Psoas muscle (tissue), 8 donors: Measurements from ENCODE around the gene CRAT. TPM values are rescaled to one million over a fixed set of nuclear protein-coding genes. Genes with fewer than 3 reads are reported as not detected.

Source experiments
- ATAC-seq, 4 donors: fragments of 200-7000 bp; cut with Tn5 transposase; one replicate each; pipeline ENCODE4 v1.9.1; 2020; ENCODE audit warnings: moderate library complexity in 3 of 4, mild to moderate bottlenecking in 2 of 4
- DNase-seq, 2 donors: peaks; one replicate each; pipeline ENCODE4 v3.0.0-alpha.2; 2020
- H3K27ac ChIP-seq: fragments of 200-600 bp; one replicate; pipeline ENCODE4 v1.8.0; 2022
- H3K27me3 ChIP-seq, 3 donors: fragments of 200-600 bp in 1 of 3; one replicate each; pipeline versions ENCODE4 v1.6.1 to v1.8.0; 2013 to 2022; ENCODE audit warnings: low read length in 2 of 3, mild to moderate bottlenecking in 2 of 3, moderate library complexity in 1 of 3; ENCODE audit not compliant: insufficient read depth in 3 of 3
- H3K36me3 ChIP-seq, 2 donors: fragments of 200-600 bp in 1 of 2; one replicate each; pipeline versions ENCODE4 v1.6.1 to v1.8.0; 2013 to 2022; ENCODE audit warnings: low read depth in 1 of 2, mild to moderate bottlenecking in 1 of 2, moderate library complexity in 1 of 2; ENCODE audit not compliant: insufficient read depth in 1 of 2
- H3K4me1 ChIP-seq: fragments of 200-600 bp; one replicate; pipeline ENCODE4 v1.8.0; 2022
- H3K4me3 ChIP-seq: fragments of 200-600 bp; one replicate; pipeline ENCODE4 v1.8.0; 2022; ENCODE audit warnings: mild to moderate bottlenecking
- H3K9me3 ChIP-seq: fragments of 200-600 bp; one replicate; pipeline ENCODE4 v1.8.0; 2022
- WGBS, 3 donors: extraction: QIAGEN DNeasy Blood & Tissue Kit; methylation state at CpG; one replicate each; pipeline versions ENCODE4 v1.1.6 to v1.1.7; 2013; 5-methylcytosine and 5-hydroxymethylcytosine counted together
- intact Hi-C, 2 donors: fragments of 100-400 bp; cut with DNase I; formaldehyde crosslinking; loops; one replicate each; pipeline versions ENCODE4 v1.11.0 to v1.14.2; 2022
- polyA plus RNA-seq, 3 donors: library from polyadenylated mRNA; stranded (reverse); fragments of 200-250 nt; gene quantifications; one replicate each; pipeline ENCODE4 v1.2.3, GENCODE V29; 2013
- total RNA-seq, 4 donors: library from RNA; stranded (reverse); fragmentation: NEBNext Ultra II Directional in 2 of 4; extraction: Animal tissue kit (Norgen Biotek cat#: 25700) in 2 of 4; gene quantifications; one replicate each; pipeline versions ENCODE4 v1.2.1 to v1.2.4, GENCODE V29; 2021 to 2023
- TF ChIP-seq, protein P1 (sequence below): fragments of 200-600 bp; IDR thresholded peaks from one replicate; pipeline ENCODE4 v1.8.0; 2022; ENCODE audit warnings: antibody characterized with exemption
- donor health status: healthy with polysubstance abuse.
- donor health status: DM: no; HTN: no; CAD: no; lungs with moderate emphysema.
- donor health status: Bipolar disorder and iron deficiency.
- donor health status: healthy.
- donor health status: DM: yes; HTN: yes; CAD: no.
- donor health status: DM: no; HTN: no; CAD: no.
- donor health status: DM: no; HTN: no; CAD: no.
- donor health status: DM: yes; HTN: yes; CAD: no.

The CRAT gene
- total and polyA plus RNA-seq, 7 donors, result 88.7 to 229 (median 123) TPM

DNA sequence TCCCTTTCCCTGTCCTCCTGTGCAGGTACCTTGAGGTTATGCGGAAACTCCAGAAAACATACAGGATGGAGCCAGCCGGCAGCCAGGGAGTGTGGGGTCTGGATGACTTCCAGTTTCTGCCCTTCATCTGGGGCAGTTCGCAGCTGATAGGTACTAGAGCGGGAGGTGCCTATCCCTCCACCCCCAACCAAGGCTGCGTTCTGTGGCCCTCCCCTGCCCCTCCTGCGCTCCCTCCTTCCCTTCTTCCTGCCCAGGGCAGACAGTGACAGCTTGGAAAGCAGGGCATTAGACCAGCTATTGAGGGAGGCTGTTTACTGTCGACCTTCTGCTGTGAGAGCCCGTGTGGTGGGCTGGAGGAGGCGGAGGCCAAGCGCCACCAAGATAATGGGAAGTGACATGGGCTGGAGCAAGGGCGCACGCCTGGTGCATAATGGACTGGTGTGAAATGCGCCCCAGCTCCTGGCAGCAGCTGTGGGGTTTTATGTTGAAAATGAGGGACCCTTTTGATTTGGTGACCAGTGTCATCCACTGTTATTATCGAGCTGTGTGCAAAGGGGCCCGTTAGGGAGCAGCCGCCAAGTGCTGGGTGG is 25.9 kb upstream of the CRAT start:
- DNase-seq (no peak), ATAC-seq (no peak)
- no peaks in the 10 kb centered on the region for H3K9me3 ChIP-seq
- H3K27me3 ChIP-seq, result no peaks in the 10 kb centered on the region
- H3K36me3 ChIP-seq, result peaks cover 0 to 57% of the 10 kb centered on the region in 2 donors
- intact Hi-C loops, result loop anchor here (5.0 to 10.0 kb wide), 2 partner anchors 121 to 358 kb away; no protein-coding TSS in a partner anchor
- no peak overlapping the region for H3K27ac ChIP-seq
- H3K4me3 ChIP-seq, result no peak overlapping the region
- TF ChIP-seq, protein P1, sequence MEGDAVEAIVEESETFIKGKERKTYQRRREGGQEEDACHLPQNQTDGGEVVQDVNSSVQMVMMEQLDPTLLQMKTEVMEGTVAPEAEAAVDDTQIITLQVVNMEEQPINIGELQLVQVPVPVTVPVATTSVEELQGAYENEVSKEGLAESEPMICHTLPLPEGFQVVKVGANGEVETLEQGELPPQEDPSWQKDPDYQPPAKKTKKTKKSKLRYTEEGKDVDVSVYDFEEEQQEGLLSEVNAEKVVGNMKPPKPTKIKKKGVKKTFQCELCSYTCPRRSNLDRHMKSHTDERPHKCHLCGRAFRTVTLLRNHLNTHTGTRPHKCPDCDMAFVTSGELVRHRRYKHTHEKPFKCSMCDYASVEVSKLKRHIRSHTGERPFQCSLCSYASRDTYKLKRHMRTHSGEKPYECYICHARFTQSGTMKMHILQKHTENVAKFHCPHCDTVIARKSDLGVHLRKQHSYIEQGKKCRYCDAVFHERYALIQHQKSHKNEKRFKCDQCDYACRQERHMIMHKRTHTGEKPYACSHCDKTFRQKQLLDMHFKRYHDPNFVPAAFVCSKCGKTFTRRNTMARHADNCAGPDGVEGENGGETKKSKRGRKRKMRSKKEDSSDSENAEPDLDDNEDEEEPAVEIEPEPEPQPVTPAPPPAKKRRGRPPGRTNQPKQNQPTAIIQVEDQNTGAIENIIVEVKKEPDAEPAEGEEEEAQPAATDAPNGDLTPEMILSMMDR, result no peak
- 81 to 86% (median 83%) methylated on average over 16 of the region's 16 CpGs for WGBS, 3 donors
- peaks cover 29% of the 10 kb centered on the region for H3K4me1 ChIP-seq

- intact Hi-C loops, result loop anchor here (5.0 to 10.0 kb wide), 2 partner anchors 122 to 359 kb away; no protein-coding TSS in a partner anchor
- ATAC-seq (no peak), DNase-seq (no peak)
- H3K4me3 ChIP-seq, result no peak overlapping the region
- 89 to 92% (median 91%) methylated on average over 6 of the region's 6 CpGs for WGBS, 3 donors
- H3K4me1 ChIP-seq, result peaks cover 24% of the 10 kb centered on the region
- H3K27ac ChIP-seq, result no peak overlapping the region
- TF ChIP-seq, protein P1, result no peak
- no peaks in the 10 kb centered on the region for H3K27me3 ChIP-seq
- peaks cover 0 to 68% of the 10 kb centered on the region in 2 donors for H3K36me3 ChIP-seq
- no peaks in the 10 kb centered on the region for H3K9me3 ChIP-seq
Measured at GRCh38 chr9:129135476-129135875, 24.9 kb upstream of the CRAT start.

GRCh38 chr9:129133082-129133481 is 22.5 kb upstream of the CRAT start:
- H3K36me3 ChIP-seq, result peaks cover 0 to 82% of the 10 kb centered on the region in 2 donors
- H3K9me3 ChIP-seq, result no peaks in the 10 kb centered on the region
- DNase-seq, result no peak
- WGBS, 3 donors, result 72 to 85% (median 75%) methylated on average over 4 of the region's 4 CpGs
- TF ChIP-seq, protein P1, result no peak
- no peaks in the 10 kb centered on the region for H3K27me3 ChIP-seq
- H3K4me1 ChIP-seq, result peaks cover 10% of the 10 kb centered on the region
- intact Hi-C loops, result loop anchor here (5.0 to 10.0 kb wide), 2 partner anchors 362 to 654 kb away; no protein-coding TSS in a partner anchor
- no peak overlapping the region for H3K27ac ChIP-seq
- no peak for ATAC-seq
- no peak overlapping the region for H3K4me3 ChIP-seq

- DNase-seq, result peak; percentile 77 to 89
- no peak overlapping the region for H3K27ac ChIP-seq
- intact Hi-C loops, result loop anchor here (5.0 to 10.0 kb wide), 2 partner anchors 363 to 656 kb away; no protein-coding TSS in a partner anchor
Measured at GRCh38 chr9:129131300-129132145, 20.9 kb upstream of the CRAT start.

More at GRCh38 chr9:129131300-129132145, 20.9 kb upstream of the CRAT start:
- ATAC-seq, result peak; percentile 85 to 90 (median 88)
- Histone ChIP-seq H3K27me3 (no peaks in the 10 kb centered on the region), H3K4me1 (peaks cover 7% of the 10 kb centered on the region), H3K36me3 (peaks cover 0 to 81% of the 10 kb centered on the region in 2 donors), H3K9me3 (no peaks in the 10 kb centered on the region), H3K4me3 (no peak overlapping the region)
- TF ChIP-seq, protein P1, result peak; percentile 97
- WGBS, 3 donors, result 44 to 53% (median 45%) methylated on average over 13 of the region's 13 CpGs
